Fibroblast of villous mesenchyme (primary cell): ENCODE data around the gene LONRF2. TPM values are rescaled to one million over a fixed set of nuclear protein-coding genes. Genes with fewer than 3 reads are reported as not detected.

ENCODE experiments used
- DNase-seq: peaks from one replicate; pipeline ENCODE4 v3.0.0-alpha.2; 2010; ENCODE audit warnings: low read depth
- H3K4me3 ChIP-seq: 2 replicates; pipeline ENCODE4 v1.5.1; 2011; ENCODE audit warnings: low read depth, mild to moderate bottlenecking, low read length
- total RNA-seq: library from RNA; depleted of rRNA; stranded (reverse); fragments of >200 nt; gene quantifications from 2 replicates; pipeline ENCODE4 v1.2.3, GENCODE V29; 2012
- TF ChIP-seq, protein P1 (sequence below): IDR thresholded peaks from 2 replicates; pipeline ENCODE4 v1.5.1; 2012; ENCODE audit warnings: low read depth, mild to moderate bottlenecking, low read length; ENCODE audit not compliant: insufficient read depth

LONRF2 gene
- total RNA-seq, 1 donor = 1.3 TPM

DNA sequence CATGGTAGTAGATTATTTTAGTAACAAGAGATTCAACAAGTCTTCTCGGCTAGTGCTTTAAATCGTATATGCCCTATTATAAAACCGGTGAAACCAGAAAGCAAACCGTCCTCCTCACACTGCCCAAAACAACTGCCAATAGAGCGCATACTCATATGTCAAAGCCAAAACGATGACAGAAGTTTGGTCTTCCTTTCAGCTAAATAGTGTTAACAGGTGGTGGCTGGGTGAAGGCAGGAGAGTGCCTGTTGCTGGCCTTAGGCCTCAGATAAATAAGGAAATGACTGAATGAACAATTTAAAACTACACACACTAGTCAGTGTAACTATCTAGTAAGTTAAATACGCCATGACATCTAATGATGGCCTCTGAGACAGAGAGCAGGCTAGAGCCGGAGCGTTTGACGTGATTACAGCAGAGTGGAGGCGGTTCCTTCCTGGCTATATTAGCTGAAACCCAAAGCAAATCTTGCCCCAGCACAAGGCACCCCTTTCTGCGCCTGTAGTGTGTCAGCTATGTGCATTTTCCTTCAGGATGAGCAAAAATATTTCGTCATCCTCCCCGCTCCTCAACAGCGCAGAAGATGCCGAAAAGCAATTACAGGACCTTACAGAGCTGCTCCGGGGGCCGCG, 1.6 kb downstream of the LONRF2 start:
- H3K4me3 ChIP-seq = peak overlapping the region; percentile 40
- TF ChIP-seq, protein P1, sequence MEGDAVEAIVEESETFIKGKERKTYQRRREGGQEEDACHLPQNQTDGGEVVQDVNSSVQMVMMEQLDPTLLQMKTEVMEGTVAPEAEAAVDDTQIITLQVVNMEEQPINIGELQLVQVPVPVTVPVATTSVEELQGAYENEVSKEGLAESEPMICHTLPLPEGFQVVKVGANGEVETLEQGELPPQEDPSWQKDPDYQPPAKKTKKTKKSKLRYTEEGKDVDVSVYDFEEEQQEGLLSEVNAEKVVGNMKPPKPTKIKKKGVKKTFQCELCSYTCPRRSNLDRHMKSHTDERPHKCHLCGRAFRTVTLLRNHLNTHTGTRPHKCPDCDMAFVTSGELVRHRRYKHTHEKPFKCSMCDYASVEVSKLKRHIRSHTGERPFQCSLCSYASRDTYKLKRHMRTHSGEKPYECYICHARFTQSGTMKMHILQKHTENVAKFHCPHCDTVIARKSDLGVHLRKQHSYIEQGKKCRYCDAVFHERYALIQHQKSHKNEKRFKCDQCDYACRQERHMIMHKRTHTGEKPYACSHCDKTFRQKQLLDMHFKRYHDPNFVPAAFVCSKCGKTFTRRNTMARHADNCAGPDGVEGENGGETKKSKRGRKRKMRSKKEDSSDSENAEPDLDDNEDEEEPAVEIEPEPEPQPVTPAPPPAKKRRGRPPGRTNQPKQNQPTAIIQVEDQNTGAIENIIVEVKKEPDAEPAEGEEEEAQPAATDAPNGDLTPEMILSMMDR = no peak
- DNase-seq = peak; percentile 28

DNA sequence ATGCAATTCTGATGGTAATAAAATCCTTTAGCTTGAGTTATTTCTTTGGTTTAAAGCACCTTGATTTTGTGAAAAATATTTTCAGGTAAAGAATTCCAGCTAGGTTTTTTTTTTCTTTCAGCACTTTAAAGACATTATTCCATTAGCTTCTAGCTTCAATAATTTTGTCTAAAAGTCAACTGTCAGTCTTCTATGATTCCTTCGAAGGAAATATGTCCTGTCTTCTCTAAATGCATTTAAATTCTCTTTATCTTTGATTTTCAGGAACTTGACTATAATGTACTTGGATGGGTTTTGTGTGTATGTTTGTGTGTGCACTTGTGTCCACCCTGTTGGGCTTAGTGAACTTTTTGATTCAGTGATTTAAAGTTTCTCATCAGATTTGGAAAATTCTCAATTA, 4.7 kb downstream of the LONRF2 start:
- DNase-seq = no peak
- TF ChIP-seq, protein P1 = no peak
- no peak overlapping the region for H3K4me3 ChIP-seq

DNA sequence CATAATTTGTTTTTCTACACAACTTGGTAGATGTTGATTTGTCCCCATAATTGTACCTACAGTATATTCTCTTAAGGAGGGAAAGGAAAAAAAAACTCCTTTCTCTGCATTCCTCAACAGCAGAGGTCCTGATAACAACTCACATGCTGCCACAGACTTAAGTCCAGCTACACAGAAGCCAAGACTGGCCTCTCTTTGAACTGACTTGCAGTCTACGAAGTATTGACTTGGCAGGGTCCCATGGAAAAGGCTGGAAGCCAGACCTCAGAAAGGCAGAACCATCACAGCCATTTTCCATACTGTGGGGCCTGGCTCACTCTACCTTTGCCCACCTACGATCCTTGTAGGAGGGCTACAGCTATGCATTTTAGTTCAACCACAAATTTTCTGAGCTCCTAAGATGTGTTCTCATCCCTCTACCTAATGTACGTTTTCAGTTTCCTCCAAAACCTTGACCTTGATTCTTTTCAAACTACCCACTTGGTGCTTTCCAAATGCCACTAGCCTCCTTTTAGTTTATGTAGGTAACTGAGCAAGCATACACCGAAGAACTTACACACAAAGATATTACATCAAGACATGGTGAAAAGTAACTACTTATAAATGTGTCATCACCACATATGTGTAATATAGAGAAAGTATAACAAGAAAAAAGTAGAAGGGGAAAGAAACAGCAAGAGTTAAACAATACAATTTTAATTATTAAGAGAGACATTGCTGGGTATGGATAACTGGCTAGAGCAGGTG, 12.2 kb downstream of the LONRF2 start:
- no peak for DNase-seq
- TF ChIP-seq, protein P1 = no peak
- no peak overlapping the region for H3K4me3 ChIP-seq

DNA sequence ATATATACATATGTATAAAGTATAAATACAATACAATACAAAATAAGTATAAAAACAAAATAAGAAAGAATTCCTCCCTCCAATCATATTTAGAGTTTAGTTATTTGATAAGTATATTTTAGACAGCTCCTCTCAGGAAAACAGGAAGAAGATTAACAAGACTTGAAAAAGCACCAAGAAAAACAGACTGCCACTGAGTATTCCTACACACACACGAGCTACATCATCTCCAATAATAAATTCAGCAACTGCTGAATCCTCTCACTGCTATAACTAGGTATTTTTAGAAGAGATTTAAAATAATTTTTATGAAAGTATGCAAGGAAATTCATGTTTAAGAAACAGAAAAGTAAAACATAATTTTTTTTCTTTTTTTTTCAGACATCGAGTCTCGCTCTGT, 13.0 kb downstream of the LONRF2 start:
- DNase-seq = no peak
- TF ChIP-seq, protein P1 = no peak
- H3K4me3 ChIP-seq = no peak overlapping the region

DNA sequence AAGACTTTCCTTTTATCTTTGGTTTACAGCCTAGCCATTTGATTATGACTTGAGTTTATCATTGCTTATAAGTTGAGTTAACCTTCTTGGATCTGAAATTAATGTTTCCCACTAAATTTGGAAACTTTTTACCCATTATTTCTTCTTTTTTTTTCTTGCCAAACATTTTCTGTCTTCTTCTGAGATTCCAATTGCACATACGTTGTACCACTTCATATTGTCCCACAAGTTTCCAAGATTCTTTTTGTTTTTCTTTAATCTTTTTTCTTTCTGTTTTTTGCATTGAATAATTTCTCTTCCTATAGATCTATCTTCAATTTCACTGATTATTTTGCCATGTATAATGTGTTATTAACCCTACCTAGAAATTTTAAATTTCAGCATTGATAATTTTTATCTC, 18.6 kb downstream of the LONRF2 start:
- TF ChIP-seq, protein P1 = no peak
- no peak overlapping the region for H3K4me3 ChIP-seq
- DNase-seq = no peak

DNA sequence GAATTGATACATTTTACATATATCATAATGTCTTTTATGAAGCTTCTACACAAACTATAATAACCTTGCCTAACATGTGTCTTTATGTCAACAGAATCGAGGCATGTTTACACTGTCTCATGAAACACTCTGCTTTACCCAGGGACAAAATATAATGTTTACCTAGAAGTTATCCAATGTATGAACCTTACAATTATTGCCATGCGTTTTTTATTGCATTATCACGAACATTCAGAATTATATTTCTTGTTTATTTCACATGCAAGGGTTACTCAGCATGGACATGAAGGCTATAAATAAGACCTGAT, 19.8 kb downstream of the LONRF2 start:
- no peak for DNase-seq
- TF ChIP-seq, protein P1 = no peak
- H3K4me3 ChIP-seq = no peak overlapping the region
